Uterus (tissue), 4 donors: Measurements from ENCODE around the gene TERT. TPM values are rescaled to one million over a fixed set of nuclear protein-coding genes. Genes with fewer than 3 reads are reported as not detected.

Experiments
- DNase-seq, 2 donors: peaks; one replicate each; pipeline ENCODE4 v3.0.0-alpha.2; 2019 to 2020
- H3K27ac ChIP-seq, 2 donors: fragments of 200-600 bp; sonication (generic); 1 replicate in 1 of 2; 2 replicates in 1 of 2; pipeline ENCODE4 v1.5.1; 2016 to 2018
- H3K27me3 ChIP-seq, 2 donors: fragments of 200-600 bp; sonication (generic); one replicate each; pipeline ENCODE4 v1.5.1; 2018 to 2019; ENCODE audit warnings: control low read depth in 1 of 2
- H3K36me3 ChIP-seq, 2 donors: fragments of 200-600 bp; sonication (generic); one replicate each; pipeline ENCODE4 v1.5.1; 2019; ENCODE audit warnings: control low read depth in 1 of 2
- H3K4me1 ChIP-seq, 2 donors: fragments of 200-600 bp; sonication (generic); one replicate each; pipeline ENCODE4 v1.5.1; 2018 to 2019; ENCODE audit warnings: control low read depth in 1 of 2
- H3K4me3 ChIP-seq, 2 donors: fragments of 200-600 bp; sonication (generic); 1 replicate in 1 of 2; 2 replicates in 1 of 2; pipeline ENCODE4 v1.5.1; 2018 to 2019; ENCODE audit warnings: mild to moderate bottlenecking in 1 of 2
- H3K9me3 ChIP-seq, 2 donors: fragments of 200-600 bp; sonication (generic); one replicate each; pipeline ENCODE4 v1.5.1; 2019; ENCODE audit warnings: control low read depth in 1 of 2
- POLR2A ChIP-seq, 2 donors: fragments of 450-650 bp; IDR thresholded peaks; one replicate each; pipeline ENCODE4 v1.6.1; 2016; ENCODE audit warnings: antibody characterized with exemption in 2 of 2, mild to moderate bottlenecking in 1 of 2, moderate library complexity in 1 of 2
- intact Hi-C: fragments of 100-400 bp; cut with DNase I; formaldehyde crosslinking; loops from one replicate; pipeline ENCODE4 v1.15.1; 2023; ENCODE audit warnings: low total_unique reads
- total RNA-seq, 4 donors: library from RNA; depleted of rRNA in 3 of 4; stranded (reverse); fragments of >200 nt in 3 of 4; gene quantifications; one replicate each; pipeline versions ENCODE4 v1.1.0 to v1.2.4, GENCODE V29; 2014 to 2023
- TF ChIP-seq, protein P1 (sequence below), 4 experiments: fragments of 200-600 bp in 2 of 4; fragments of 450-650 bp in 2 of 4; sonication (generic) in 2 of 4; IDR thresholded peaks; one replicate each; pipeline ENCODE4 v1.5.1; 2016 to 2019; ENCODE audit warnings: antibody characterized with exemption in 4 of 4, mild to moderate bottlenecking in 2 of 4, moderate library complexity in 1 of 4
- donor health status: DM: yes; HTN: yes; CAD: no.

The TERT gene
- total RNA-seq, 4 donors from 2014 or later = 0.26 TPM; not detected in 3

DNA sequence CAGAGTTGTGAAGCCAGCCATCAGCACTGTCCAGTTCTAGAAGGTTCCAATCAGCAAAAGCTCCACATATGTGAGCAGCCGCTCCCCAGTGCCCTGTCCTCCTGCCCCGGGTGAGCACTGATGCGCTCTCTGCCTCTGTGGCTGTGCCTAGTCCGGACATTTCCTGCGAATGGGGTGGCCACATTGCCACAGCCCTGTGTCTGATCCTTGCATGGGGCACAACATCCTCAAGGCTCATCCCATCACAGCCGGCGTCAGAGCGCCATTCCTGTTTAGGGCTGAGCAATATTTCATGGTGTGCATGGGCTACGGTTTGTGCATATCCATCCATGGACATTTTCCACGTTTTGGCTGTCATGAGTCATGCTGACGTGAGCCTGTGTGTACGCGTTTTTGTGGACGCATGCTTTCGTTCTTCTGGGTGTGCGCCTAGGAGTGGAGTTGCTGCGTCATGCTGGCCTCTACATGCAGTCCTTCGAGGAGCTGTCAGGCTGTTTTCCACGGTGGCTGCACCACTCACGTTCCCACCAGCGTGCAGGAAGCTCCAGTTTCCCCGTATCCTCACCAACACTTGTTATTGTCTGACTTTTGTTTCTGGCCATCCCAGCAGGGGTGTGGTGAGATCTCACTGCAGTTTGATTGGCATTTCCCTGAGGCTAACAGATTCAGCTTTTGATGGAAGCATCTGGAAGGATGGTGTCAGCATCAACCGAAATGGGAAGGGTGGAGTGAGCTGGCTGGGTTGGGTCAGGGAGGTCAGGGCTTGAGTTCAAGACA is 79.4 kb downstream of the TERT start:
- Histone ChIP-seq H3K4me3 (no peak overlapping the region), H3K9me3 (no peaks in the 10 kb centered on the region), H3K27ac (no peak overlapping the region), H3K4me1 (no peaks in the 10 kb centered on the region), H3K27me3 (no peaks in the 10 kb centered on the region), H3K36me3 (no peaks in the 10 kb centered on the region)
- intact Hi-C loops = no loop called here
- no peak for DNase-seq
- TF ChIP-seq, protein P1, sequence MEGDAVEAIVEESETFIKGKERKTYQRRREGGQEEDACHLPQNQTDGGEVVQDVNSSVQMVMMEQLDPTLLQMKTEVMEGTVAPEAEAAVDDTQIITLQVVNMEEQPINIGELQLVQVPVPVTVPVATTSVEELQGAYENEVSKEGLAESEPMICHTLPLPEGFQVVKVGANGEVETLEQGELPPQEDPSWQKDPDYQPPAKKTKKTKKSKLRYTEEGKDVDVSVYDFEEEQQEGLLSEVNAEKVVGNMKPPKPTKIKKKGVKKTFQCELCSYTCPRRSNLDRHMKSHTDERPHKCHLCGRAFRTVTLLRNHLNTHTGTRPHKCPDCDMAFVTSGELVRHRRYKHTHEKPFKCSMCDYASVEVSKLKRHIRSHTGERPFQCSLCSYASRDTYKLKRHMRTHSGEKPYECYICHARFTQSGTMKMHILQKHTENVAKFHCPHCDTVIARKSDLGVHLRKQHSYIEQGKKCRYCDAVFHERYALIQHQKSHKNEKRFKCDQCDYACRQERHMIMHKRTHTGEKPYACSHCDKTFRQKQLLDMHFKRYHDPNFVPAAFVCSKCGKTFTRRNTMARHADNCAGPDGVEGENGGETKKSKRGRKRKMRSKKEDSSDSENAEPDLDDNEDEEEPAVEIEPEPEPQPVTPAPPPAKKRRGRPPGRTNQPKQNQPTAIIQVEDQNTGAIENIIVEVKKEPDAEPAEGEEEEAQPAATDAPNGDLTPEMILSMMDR (IDR thresholded peaks at IDR 0.05) = no peak
- no peak for TF ChIP-seq POLR2A (IDR thresholded peaks at IDR 0.05)

DNA sequence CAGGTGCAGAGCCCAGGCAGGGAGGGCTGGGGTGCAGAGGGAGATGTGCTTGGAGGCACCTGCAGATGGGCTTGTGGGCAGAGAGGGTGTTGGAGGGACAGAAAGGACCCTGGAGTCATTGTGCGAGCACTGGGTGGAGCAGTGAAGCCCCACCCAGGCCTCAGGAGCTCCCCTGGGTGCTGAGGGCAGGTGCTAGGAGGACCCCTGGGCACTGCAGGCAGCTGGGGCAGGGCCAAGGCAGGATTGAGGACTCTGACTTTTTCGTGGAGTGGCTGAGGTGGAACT is 80.0 kb downstream of the TERT start:
- intact Hi-C loops = no loop called here
- DNase-seq = no peak

DNA sequence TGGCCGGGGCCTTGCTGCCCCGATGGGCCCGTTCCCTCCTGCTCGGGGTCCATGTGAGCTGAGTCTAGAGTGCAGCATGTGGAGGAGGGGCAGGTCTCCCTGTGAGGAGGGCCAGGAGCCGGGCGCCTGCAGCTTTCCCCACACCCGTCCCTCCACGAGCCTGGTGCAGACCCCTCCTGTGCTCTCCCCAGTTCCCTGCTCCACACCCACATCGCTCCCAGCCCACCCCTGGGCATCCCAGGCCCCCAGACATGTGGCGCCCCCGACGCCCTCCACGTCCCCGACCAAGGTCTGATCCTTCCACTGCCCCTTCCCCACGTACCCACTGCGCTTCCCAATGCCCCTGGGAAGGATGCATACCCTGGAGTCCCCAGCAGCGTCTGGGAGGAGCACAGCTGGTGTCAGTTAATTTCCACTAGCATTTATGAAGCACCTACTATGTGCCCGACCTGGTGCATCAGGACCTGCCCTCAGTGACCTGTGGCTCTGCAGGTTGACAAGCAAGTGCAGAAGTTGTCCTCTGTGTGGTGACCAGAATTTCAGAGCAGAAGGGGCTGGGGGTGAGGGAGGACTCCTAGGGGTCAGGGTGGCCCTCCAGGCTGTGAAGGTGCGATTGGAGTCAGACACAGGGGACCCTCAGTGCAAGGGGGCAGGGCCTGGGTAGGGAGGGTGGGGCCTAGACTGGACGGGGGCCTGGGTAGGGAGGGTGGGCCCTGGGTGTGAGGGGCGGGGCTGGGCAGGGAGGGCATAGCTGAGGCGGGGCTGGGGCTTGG is 80.5 kb downstream of the TERT start:
- no peaks in the 10 kb centered on the region for H3K4me1 ChIP-seq
- H3K27ac ChIP-seq = no peak overlapping the region
- no peak overlapping the region for H3K4me3 ChIP-seq
- intact Hi-C loops = no loop called here
- H3K27me3 ChIP-seq = no peaks in the 10 kb centered on the region
- H3K9me3 ChIP-seq = no peaks in the 10 kb centered on the region
- H3K36me3 ChIP-seq = no peaks in the 10 kb centered on the region
- TF ChIP-seq POLR2A (IDR thresholded peaks at IDR 0.05) = no peak
- TF ChIP-seq, protein P1 (IDR thresholded peaks at IDR 0.05) = no peak
- DNase-seq = no peak

More for the DNA sequence above, 80.0 kb downstream of the TERT start:
- Histone ChIP-seq H3K27ac (no peak overlapping the region), H3K9me3 (no peaks in the 10 kb centered on the region), H3K27me3 (no peaks in the 10 kb centered on the region), H3K4me1 (no peaks in the 10 kb centered on the region), H3K36me3 (no peaks in the 10 kb centered on the region), H3K4me3 (no peak overlapping the region)
- TF ChIP-seq, protein P1 (IDR thresholded peaks at IDR 0.05) = no peak
- no peak for TF ChIP-seq POLR2A (IDR thresholded peaks at IDR 0.05)

DNA sequence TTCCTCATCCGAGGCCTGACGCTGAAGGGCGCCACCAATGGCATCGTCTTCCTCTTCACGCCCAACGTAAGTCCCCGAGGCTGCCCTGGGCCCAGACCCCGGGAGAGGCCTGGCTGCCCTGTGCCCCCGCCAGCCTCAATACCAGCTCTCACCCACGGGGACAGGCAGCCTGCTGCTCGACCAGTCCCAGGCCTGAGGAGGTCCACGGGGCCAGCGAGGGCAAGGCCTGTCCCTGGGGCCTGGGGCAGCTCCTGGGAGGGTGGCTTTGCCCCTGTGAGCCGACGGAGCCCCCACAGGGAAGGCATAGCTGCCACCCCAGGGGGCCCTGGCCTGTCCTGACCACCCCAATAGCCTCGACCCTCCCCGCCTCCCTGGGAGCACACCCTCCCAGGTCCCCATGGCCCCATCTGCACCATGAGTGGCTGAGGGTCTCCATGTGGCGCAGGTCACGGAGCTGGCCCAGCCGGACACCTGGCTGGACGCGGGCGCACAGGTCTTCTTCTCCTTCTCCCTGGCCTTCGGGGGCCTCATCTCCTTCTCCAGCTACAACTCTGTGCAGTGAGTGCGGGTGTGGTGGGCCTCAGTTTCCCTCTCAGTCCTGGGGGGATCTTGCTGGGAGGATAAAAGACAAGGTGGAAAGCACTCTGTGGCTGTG is 81.2 kb downstream of the TERT start:
- H3K27me3 ChIP-seq = no peaks in the 10 kb centered on the region
- intact Hi-C loops = no loop called here
- no peaks in the 10 kb centered on the region for H3K4me1 ChIP-seq
- no peak overlapping the region for H3K4me3 ChIP-seq
- H3K36me3 ChIP-seq = no peaks in the 10 kb centered on the region
- no peaks in the 10 kb centered on the region for H3K9me3 ChIP-seq
- TF ChIP-seq POLR2A (IDR thresholded peaks at IDR 0.05) = no peak
- TF ChIP-seq, protein P1 (IDR thresholded peaks at IDR 0.05) = no peak
- H3K27ac ChIP-seq = no peak overlapping the region
- no peak for DNase-seq

DNA sequence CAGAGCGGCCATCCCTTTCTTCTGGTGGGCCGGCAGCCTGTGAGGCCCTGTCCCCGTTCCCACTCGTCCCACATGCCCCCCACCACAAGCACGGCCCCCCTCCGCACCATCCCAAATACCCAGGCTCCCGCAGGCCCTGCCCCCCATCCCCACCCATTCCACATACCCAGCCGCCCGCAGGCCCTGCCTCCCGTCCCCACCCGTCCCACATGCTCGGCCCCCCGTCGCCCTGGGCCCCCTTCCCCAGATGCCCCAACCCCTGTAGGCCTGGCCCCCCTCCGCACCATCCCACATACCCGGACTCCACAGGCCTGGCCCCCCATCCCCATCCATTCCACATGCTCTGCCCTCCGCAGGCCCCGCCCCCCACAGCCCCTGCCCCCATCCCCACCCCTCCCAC is 82.0 kb downstream of the TERT start:
- TF ChIP-seq, protein P1 (IDR thresholded peaks at IDR 0.05) = no peak
- no peak for TF ChIP-seq POLR2A (IDR thresholded peaks at IDR 0.05)
- Histone ChIP-seq H3K36me3 (no peaks in the 10 kb centered on the region), H3K27me3 (no peaks in the 10 kb centered on the region), H3K9me3 (no peaks in the 10 kb centered on the region), H3K4me3 (no peak overlapping the region), H3K4me1 (no peaks in the 10 kb centered on the region), H3K27ac (no peak overlapping the region)
- intact Hi-C loops = no loop called here
- DNase-seq = no peak
